Measurements from ENCODE around the gene TEX14.
"Not testable (repeated sequence)": the region's sequence is repeated elsewhere in the genome, so short reads cannot be mapped to it uniquely, and the experiment has no call there.

The TEX14 gene

GRCh38 chr17:58565389-58566311 lies 126.2 kb downstream of the TEX14 start:
- H3K4me3 ChIP-seq (ENCODE audit: low read length), result no peak overlapping the region
- no peak for TF ChIP-seq CTCF (conservative IDR thresholded peaks at IDR 0.05; ENCODE audit: low read depth, low read length)
- no peak for DNase-seq (ENCODE audit: low read depth)

- TF ChIP-seq CTCF (conservative IDR thresholded peaks at IDR 0.05; ENCODE audit: low read depth, low read length), result no peak
- no peak for DNase-seq (ENCODE audit: low read depth)
- H3K4me3 ChIP-seq (ENCODE audit: low read length), result no peak overlapping the region
Observed at GRCh38 chr17:58564971-58565370, 126.9 kb downstream of the TEX14 start.

- no peak for DNase-seq (ENCODE audit: low read depth)
- H3K4me3 ChIP-seq (ENCODE audit: low read length), result no peak overlapping the region
- TF ChIP-seq CTCF (conservative IDR thresholded peaks at IDR 0.05; ENCODE audit: low read depth, low read length), result no peak
Observed at GRCh38 chr17:58564243-58564642, 127.6 kb downstream of the TEX14 start.

GRCh38 chr17:58560511-58560910 lies 131.3 kb downstream of the TEX14 start:
- no peak for TF ChIP-seq CTCF (conservative IDR thresholded peaks at IDR 0.05; ENCODE audit: low read depth, low read length)
- no peak for DNase-seq (ENCODE audit: low read depth)
- no peak overlapping the region for H3K4me3 ChIP-seq (ENCODE audit: low read length)

GRCh38 chr17:58557981-58558380 lies 133.9 kb downstream of the TEX14 start:
- no peak overlapping the region for H3K4me3 ChIP-seq (ENCODE audit: low read length)
- no peak for DNase-seq (ENCODE audit: low read depth)
- TF ChIP-seq CTCF (conservative IDR thresholded peaks at IDR 0.05; ENCODE audit: low read depth, low read length), result no peak

GRCh38 chr17:58556833-58557250 lies 135.0 kb downstream of the TEX14 start:
- no peak overlapping the region for H3K4me3 ChIP-seq (ENCODE audit: low read length)
- DNase-seq (ENCODE audit: low read depth), result no peak
- no peak for TF ChIP-seq CTCF (conservative IDR thresholded peaks at IDR 0.05; ENCODE audit: low read depth, low read length)

GRCh38 chr17:58555109-58555508 lies 136.7 kb downstream of the TEX14 start:
- not testable (repeated sequence) for H3K4me3 ChIP-seq (ENCODE audit: low read length); DNase-seq (ENCODE audit: low read depth)
